ENCODE measurements around the gene ZNF555.
"Not testable (repeated sequence)": the region's sequence is repeated elsewhere in the genome, so short reads cannot be mapped to it uniquely, and the experiment has no call there.

ZNF555 gene

DNA sequence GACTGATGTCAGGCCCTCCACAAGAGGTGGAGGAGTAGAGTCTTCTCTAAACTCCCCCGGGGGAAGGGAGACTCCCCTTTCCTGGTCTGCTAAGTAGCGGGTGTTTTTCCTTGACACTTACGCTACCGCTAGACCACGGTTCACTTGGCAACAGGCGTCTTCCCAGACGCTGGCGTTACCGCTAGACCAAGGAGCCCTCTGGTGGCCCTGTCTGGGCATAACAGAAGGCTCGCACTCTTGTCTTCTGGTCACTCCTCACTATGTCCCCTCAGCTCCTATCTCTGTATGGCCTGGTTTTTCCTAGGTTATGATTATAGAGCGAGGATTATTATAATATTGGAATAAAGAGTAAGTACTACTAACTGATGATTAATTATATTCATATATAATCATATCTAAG lies 30.9 kb downstream of the ZNF555 start:
- DNase-seq = not testable (repeated sequence)

- no peak for DNase-seq
These were observed 36.4 kb downstream of the ZNF555 start for GRCh38 chr19:2877398-2878331.

DNA sequence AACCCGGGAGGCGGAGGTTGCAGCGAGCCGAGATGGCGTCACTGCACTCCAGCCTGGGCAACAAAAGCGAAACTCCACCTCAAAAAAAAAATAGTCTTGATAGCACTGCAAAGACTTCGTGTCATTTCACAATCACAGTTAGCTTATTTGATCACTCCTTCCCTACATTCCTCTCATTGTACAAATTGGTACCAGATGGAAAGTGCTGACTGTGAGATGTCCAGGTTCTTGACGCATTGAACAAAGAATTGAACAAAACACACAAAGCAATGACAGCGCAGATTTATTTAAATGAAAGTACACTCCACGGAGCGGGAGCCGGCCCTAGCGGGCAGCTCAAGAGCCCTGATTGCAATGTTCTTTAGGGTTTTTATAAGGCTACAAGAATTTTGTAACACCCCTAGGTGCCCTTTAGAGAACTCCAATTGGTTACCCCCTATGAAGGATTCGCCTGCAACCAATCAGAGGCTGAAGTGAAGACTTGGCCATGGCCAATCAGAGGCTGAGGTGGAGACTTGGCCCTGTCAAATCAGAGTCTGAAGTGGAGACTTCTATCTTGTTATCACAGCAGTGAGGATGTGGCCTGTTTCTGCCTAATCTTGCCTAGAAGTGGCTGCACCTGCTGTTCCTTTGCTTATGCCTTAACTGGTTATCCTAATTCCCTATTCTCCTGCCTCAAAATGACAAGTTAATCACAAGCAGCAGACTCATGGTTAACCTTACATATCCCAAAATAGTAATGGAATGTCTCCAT lies 42.6 kb downstream of the ZNF555 start:
- DNase-seq = no peak

GRCh38 chr19:2885736-2886135 lies 44.5 kb downstream of the ZNF555 start:
- DNase-seq = no peak

DNA sequence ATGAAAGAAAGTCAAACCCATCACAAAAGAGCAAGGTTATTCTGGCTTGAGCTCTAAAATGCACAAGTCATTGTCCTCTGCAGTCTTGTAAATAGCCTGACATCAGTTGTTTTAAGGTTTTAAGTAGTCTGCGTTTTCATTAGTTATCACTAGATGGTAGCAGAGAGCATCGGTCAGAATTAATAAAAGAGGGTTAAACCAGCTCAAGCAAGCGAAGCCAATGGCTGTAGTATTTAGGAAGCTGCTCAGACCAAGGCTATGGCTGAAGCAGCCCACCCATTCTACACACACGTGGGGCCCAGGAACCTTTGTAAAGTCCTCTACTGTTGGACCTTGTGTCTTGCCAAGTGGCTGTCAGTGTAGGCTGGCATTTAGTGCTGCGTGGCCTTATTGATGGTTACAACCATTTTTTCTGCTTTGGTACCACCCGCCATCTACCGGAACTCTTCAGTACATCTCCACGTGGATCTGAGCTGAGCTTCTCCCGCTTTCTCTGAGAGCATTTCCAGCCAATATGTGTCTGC lies 46.2 kb downstream of the ZNF555 start:
- DNase-seq = peak; percentile 77

- DNase-seq = peak; percentile 83
These were observed 47.5 kb downstream of the ZNF555 start for GRCh38 chr19:2888731-2889224.

DNA sequence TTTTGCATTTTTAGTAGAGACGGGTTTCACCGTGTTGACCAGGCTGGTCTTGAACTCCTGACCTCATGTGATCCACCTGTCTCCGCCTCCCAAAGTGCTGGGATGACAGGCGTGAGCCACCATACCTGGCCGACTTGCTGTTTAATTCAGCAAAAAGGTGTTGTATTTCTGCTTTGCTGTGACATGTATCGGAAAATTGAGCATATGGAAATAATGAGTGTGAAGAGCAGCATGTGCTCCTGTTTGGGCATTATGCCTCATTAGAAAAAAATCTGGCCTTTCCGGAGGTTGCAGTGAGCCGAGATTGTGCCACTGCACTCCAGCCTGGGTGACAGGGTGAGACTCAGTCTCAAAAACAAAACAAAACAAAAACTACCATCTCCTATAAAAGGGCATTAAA lies 49.3 kb downstream of the ZNF555 start:
- not testable (repeated sequence) for DNase-seq

GRCh38 chr19:2896694-2897093 lies 55.4 kb downstream of the ZNF555 start:
- no peak for DNase-seq

DNA sequence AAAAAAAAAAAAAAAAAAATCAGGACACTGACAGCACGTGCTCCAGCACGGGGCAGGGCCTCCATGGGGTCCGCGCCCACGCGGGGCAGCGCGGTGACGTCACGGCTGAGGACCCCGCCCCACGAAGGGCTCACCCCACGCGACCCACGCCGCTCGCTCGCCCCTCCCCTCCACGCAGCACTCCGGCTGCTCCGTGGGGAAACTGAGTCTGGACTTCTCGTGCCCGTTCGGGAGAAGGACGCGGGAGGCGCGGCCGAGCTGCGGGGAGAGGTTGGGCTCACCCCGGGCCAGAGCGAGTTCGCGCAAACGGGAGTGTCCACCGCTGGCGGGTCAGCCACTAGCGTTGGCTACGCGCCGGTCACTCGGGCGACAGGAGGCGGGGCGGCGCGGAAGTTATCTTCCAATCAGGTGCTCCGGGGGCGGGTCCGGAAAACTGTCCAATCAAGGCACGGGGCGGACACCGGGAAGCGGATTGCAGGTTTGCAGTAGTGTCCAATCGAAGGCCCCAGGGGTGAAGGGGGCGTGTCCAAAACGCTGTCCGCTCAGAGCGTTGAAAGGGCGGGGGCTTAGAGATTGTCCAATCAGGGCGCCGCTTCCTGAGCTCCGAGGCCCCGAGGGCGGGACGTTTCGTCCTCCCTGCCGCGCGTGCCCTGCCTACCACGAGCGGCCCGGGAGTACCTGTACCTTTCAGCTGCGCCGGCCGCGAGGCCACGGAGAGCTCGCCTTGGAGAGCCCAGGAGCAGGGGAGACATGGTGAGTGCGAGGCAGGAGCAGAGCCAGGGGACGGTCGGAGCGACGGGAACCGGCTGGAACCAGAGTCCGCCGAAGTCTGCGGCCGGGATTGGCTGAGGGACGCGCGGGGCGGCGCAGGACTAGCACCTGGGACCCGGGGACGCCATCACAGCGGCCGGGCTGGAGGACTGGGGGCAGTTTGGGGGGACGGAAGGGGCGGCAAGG lies 59.3 kb downstream of the ZNF555 start, which contains the start of gene ZNF57:
Gene ZNF57 (plus strand): TSS at position 633 of the 957 bp plus-strand sequence. CDS start 118 bp downstream, at position 751.
- peak; percentile 96 for DNase-seq

- DNase-seq = no peak
These were observed 61.4 kb downstream of the ZNF555 start for GRCh38 chr19:2902590-2903218.

GRCh38 chr19:2903326-2903725 lies 62.1 kb downstream of the ZNF555 start:
- not testable (repeated sequence) for DNase-seq

- no peak for DNase-seq
These were observed 64.7 kb downstream of the ZNF555 start for GRCh38 chr19:2905918-2906519.

DNA sequence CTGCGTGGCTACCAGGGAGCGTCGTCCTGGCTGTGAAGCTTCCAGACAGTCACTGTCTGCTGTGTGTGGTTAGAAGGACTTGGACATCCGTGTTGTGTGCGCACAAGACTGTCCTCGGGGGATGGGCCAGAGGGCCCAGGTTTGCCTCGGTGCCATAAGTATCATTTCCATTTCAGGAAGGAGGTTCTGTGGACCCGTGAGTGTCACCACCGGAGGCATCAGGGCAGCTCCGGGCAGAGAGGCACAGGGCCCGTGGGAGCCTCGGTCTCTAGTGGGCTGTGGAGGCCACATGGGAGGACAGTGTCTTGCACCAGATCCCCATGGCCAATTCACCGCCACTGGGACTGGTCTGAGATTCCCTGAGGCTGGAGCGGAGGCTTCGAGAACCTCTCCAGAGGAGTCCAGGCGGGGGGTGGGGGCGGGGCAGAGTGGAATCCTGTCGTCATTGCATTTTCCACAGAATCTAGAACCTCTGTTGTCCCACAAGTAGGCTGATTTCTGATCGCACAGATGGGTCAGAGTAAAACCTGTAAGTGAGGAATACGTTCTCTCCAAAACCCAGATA lies 65.4 kb downstream of the ZNF555 start:
- no peak for DNase-seq
